ENCODE measurements around the gene BICRA. TPM values are rescaled to one million over a fixed set of nuclear protein-coding genes. Genes with fewer than 3 reads are reported as not detected.
"Not testable (repeated sequence)": the region's sequence is repeated elsewhere in the genome, so short reads cannot be mapped to it uniquely, and the experiment has no call there.

Gene BICRA
- total RNA-seq, 1 experiment from 2014 or later, result 2.6 TPM

- DNase-seq (ENCODE audit: low spot score), result peak; percentile 98
Measured at GRCh38 chr19:47663911-47664771, 55.2 kb downstream of the BICRA start.

GRCh38 chr19:47668556-47668955, 59.6 kb downstream of the BICRA start:
- not testable (repeated sequence) for DNase-seq (ENCODE audit: low spot score)

- DNase-seq (ENCODE audit: low spot score), result no peak
Measured at GRCh38 chr19:47670736-47671135, 61.8 kb downstream of the BICRA start.

- no peak for DNase-seq (ENCODE audit: low spot score)
Measured at GRCh38 chr19:47671499-47671898, 62.6 kb downstream of the BICRA start.

GRCh38 chr19:47673426-47673825, 64.5 kb downstream of the BICRA start:
- DNase-seq (ENCODE audit: low spot score), result no peak

GRCh38 chr19:47674548-47674947, 65.6 kb downstream of the BICRA start:
- no peak for DNase-seq (ENCODE audit: low spot score)

- no peak for DNase-seq (ENCODE audit: low spot score)
Measured at GRCh38 chr19:47675271-47675670, 66.3 kb downstream of the BICRA start.

GRCh38 chr19:47675859-47676258, 66.9 kb downstream of the BICRA start:
- no peak for DNase-seq (ENCODE audit: low spot score)

GRCh38 chr19:47676811-47677210, 67.9 kb downstream of the BICRA start:
- DNase-seq (ENCODE audit: low spot score), result no peak

- DNase-seq (ENCODE audit: low spot score), result no peak
Measured at GRCh38 chr19:47679251-47679900, 70.4 kb downstream of the BICRA start.

GRCh38 chr19:47679922-47680857, 71.3 kb downstream of the BICRA start:
- no peak for DNase-seq (ENCODE audit: low spot score)

GRCh38 chr19:47680858-47681332, 72.0 kb downstream of the BICRA start:
- no peak for DNase-seq (ENCODE audit: low spot score)

- no peak for DNase-seq (ENCODE audit: low spot score)
Measured at GRCh38 chr19:47681388-47681787, 72.5 kb downstream of the BICRA start.

GRCh38 chr19:47681936-47682335, 73.0 kb downstream of the BICRA start:
- no peak for DNase-seq (ENCODE audit: low spot score)

- DNase-seq (ENCODE audit: low spot score), result no peak
Measured at GRCh38 chr19:47682939-47683338, 74.0 kb downstream of the BICRA start.

GRCh38 chr19:47686679-47687450, 77.9 kb downstream of the BICRA start:
- DNase-seq (ENCODE audit: low spot score), result no peak

- no peak for DNase-seq (ENCODE audit: low spot score)
Measured at GRCh38 chr19:47687906-47688305, 79.0 kb downstream of the BICRA start.

- no peak for DNase-seq (ENCODE audit: low spot score)
Measured at GRCh38 chr19:47691090-47691489, 82.2 kb downstream of the BICRA start.

- no peak for DNase-seq (ENCODE audit: low spot score)
Measured at GRCh38 chr19:47691782-47692181, 82.8 kb downstream of the BICRA start.

GRCh38 chr19:47693489-47693888, 84.6 kb downstream of the BICRA start:
- DNase-seq (ENCODE audit: low spot score), result no peak

- no peak for DNase-seq (ENCODE audit: low spot score)
Measured at GRCh38 chr19:47693903-47694302, 85.0 kb downstream of the BICRA start.
